DMS79 treated with DMSO at 0.1 percent for 48 hours (cell line): ENCODE measurements around the gene NTPCR.
"Not testable (repeated sequence)": the region's sequence is repeated elsewhere in the genome, so short reads cannot be mapped to it uniquely, and the experiment has no call there.

Experiments used
- DNase-seq: peaks from one replicate; lab custom pipeline; 2025; lab: John Stamatoyannopoulos, UW

NTPCR gene

GRCh38 chr1:232950197-232951176 lies at the start of gene NTPCR:
TSS of gene NTPCR (plus strand) at chr1:232950611. CDS start at chr1:232950711, 100 bp downstream.
- peak; percentile 90 for DNase-seq

- no peak for DNase-seq
Measured at GRCh38 chr1:232900818-232901217, 49.6 kb upstream of the NTPCR start.

- no peak for DNase-seq
Measured at GRCh38 chr1:232901255-232901654, 49.2 kb upstream of the NTPCR start.

GRCh38 chr1:232902774-232903350 lies 47.5 kb upstream of the NTPCR start:
- DNase-seq = no peak

- no peak for DNase-seq
Measured at GRCh38 chr1:232904131-232904530, 46.3 kb upstream of the NTPCR start.

- DNase-seq = no peak
Measured at GRCh38 chr1:232904566-232904965, 45.8 kb upstream of the NTPCR start.

- DNase-seq = no peak
Measured at GRCh38 chr1:232905331-232906034, 44.9 kb upstream of the NTPCR start.

- no peak for DNase-seq
Measured at GRCh38 chr1:232906441-232906840, 44.0 kb upstream of the NTPCR start.

GRCh38 chr1:232908831-232909230 lies 41.6 kb upstream of the NTPCR start:
- no peak for DNase-seq

GRCh38 chr1:232909752-232910151 lies 40.7 kb upstream of the NTPCR start:
- no peak for DNase-seq

- no peak for DNase-seq
Measured at GRCh38 chr1:232911027-232911599, 39.3 kb upstream of the NTPCR start.

- no peak for DNase-seq
Measured at GRCh38 chr1:232912845-232913580, 37.4 kb upstream of the NTPCR start.

- DNase-seq = not testable (repeated sequence)
Measured at GRCh38 chr1:232914271-232914670, 36.1 kb upstream of the NTPCR start.

GRCh38 chr1:232915212-232915611 lies 35.2 kb upstream of the NTPCR start:
- no peak for DNase-seq

- DNase-seq = no peak
Measured at GRCh38 chr1:232917053-232917452, 33.4 kb upstream of the NTPCR start.

- DNase-seq = no peak
Measured at GRCh38 chr1:232921381-232921780, 29.0 kb upstream of the NTPCR start.

GRCh38 chr1:232922485-232922884 lies 27.9 kb upstream of the NTPCR start:
- DNase-seq = peak; percentile 28

GRCh38 chr1:232923739-232924386 lies 26.5 kb upstream of the NTPCR start:
- DNase-seq = peak; percentile 10

- no peak for DNase-seq
Measured at GRCh38 chr1:232924874-232925273, 25.5 kb upstream of the NTPCR start.

GRCh38 chr1:232925421-232926220 lies 24.8 kb upstream of the NTPCR start:
- DNase-seq = no peak
